Fibroblast of pulmonary artery (primary cell): ENCODE data around the gene EFCAB10.
"Not testable (repeated sequence)": the region's sequence is repeated elsewhere in the genome, so short reads cannot be mapped to it uniquely, and the experiment has no call there.

Experiments used
- DNase-seq: peaks from one replicate; pipeline ENCODE4 v3.0.0-alpha.2; 2010; ENCODE audit warnings: low read depth
- H3K4me3 ChIP-seq: replicated peaks from 2 replicates; pipeline ENCODE4 v1.5.1; 2011; ENCODE audit warnings: low read depth, mild to moderate bottlenecking, control low read depth, low read length, moderate library complexity
- CTCF ChIP-seq: IDR thresholded peaks from 2 replicates; pipeline ENCODE4 v1.5.1; 2011; ENCODE audit warnings: mild to moderate bottlenecking, control low read depth, low read length, inconsistent platforms; ENCODE audit errors: missing control alignments

The EFCAB10 gene

GRCh38 chr7:105599551-105599950 is 18.3 kb upstream of the EFCAB10 start:
- H3K4me3 ChIP-seq: no peak overlapping the region
- no peak for DNase-seq
- no peak for TF ChIP-seq CTCF

GRCh38 chr7:105599080-105599479 is 17.8 kb upstream of the EFCAB10 start:
- DNase-seq, H3K4me3 ChIP-seq: not testable (repeated sequence)

GRCh38 chr7:105596866-105597265 is 15.6 kb upstream of the EFCAB10 start:
- H3K4me3 ChIP-seq: no peak overlapping the region
- no peak for DNase-seq

GRCh38 chr7:105594034-105594433 is 12.7 kb upstream of the EFCAB10 start:
- H3K4me3 ChIP-seq: no peak overlapping the region
- no peak for DNase-seq
- no peak for TF ChIP-seq CTCF

More at GRCh38 chr7:105596866-105597265, 15.6 kb upstream of the EFCAB10 start:
- no peak for TF ChIP-seq CTCF

- DNase-seq: no peak
These were observed 10.2 kb upstream of the EFCAB10 start for GRCh38 chr7:105591522-105591921.

GRCh38 chr7:105590793-105591192 is 9.5 kb upstream of the EFCAB10 start:
- no peak for TF ChIP-seq CTCF
- no peak overlapping the region for H3K4me3 ChIP-seq
- no peak for DNase-seq

More at GRCh38 chr7:105591522-105591921, 10.2 kb upstream of the EFCAB10 start:
- no peak overlapping the region for H3K4me3 ChIP-seq
- no peak for TF ChIP-seq CTCF

- no peak overlapping the region for H3K4me3 ChIP-seq
- DNase-seq: peak; percentile 83
- TF ChIP-seq CTCF: peak; percentile 75
These were observed 8.2 kb upstream of the EFCAB10 start for GRCh38 chr7:105589356-105590077.
